Fibroblast of skin of scalp (primary cell): ENCODE results near the gene CENPE.
A peak's percentile ranks its signal among the peaks of the same experiment; 100 is the strongest.

ENCODE experiments used
- DNase-seq: peaks from one replicate; pipeline ENCODE4 v3.0.0-alpha.2; 2013

The CENPE gene

GRCh38 chr4:103076747-103077347 lies 121.3 kb downstream of the CENPE start, which contains the start of gene SLC9B2:
Gene SLC9B2 (minus strand): TSS chr4:103076761. CDS start chr4:103067550, 9,211 bp downstream.
- no peak for DNase-seq

- peak; percentile 72 for DNase-seq
Measured at GRCh38 chr4:103075894-103076746, 122.0 kb downstream of the CENPE start.

- peak; percentile 22 for DNase-seq
Measured at GRCh38 chr4:103075435-103075893, 122.7 kb downstream of the CENPE start.

- no peak for DNase-seq
Measured at GRCh38 chr4:103074744-103075434, 123.3 kb downstream of the CENPE start.

- peak; percentile 7 for DNase-seq
Measured at GRCh38 chr4:103073792-103074438, 124.2 kb downstream of the CENPE start.

GRCh38 chr4:103067841-103068547 lies 130.1 kb downstream of the CENPE start:
- DNase-seq, result no peak

- DNase-seq, result no peak
Measured at GRCh38 chr4:103060453-103061148, 137.5 kb downstream of the CENPE start.
